PC-9 (cell line): ENCODE measurements around the gene LAMA5.

Experiments used
- CTCF ChIP-seq: fragments of 200-600 bp; sonication (generic); conservative IDR thresholded peaks from 2 replicates; pipeline ENCODE4 v1.6.1; 2017; ENCODE audit warnings: mixed run types, antibody characterized with exemption, mild to moderate bottlenecking, moderate library complexity
- EZH2 ChIP-seq: fragments of 200-600 bp; sonication (generic); IDR thresholded peaks from 2 replicates; pipeline ENCODE4 v1.8.0; 2017; ENCODE audit warnings: antibody characterized with exemption, low read depth

- TF ChIP-seq CTCF (no peak), EZH2 (no peak)
Measured at GRCh38 chr20:62408055-62408454, 40.9 kb upstream of the LAMA5 start.
